Activated CD8-positive, alpha-beta memory T cell treated with anti-CD3 and anti-CD28 coated beads for 4 hours (primary cell): ENCODE measurements around the gene PPM1A.

Experiments used
- DNase-seq, 2 donors: peaks; one replicate each; pipeline ENCODE4 v3.0.0-alpha.2; 2020; ENCODE audit warnings: low read depth in 2 of 2

The PPM1A gene

DNA sequence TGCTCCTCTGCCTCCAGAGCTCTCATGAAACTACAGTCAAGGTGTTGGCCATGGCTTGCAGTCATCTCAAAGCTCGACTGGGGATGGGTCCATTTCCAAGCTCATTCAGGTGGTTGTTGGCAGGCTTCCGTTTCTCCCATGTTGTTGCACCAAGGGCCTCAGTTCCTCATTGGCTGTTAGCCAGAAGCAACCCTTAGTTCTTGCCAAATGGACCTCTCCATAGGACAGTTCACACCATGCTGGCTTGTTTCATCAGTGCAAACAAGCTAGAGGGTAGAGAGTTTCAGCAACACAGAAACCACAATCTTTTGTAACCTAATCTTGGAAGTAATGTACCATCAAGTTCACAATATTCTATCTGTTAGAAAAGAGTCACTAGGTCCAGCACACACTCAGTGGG, 22.7 kb upstream of the PPM1A start:
- DNase-seq = no peak

GRCh38 chr14:60227291-60227690, 21.7 kb upstream of the PPM1A start:
- no peak for DNase-seq

DNA sequence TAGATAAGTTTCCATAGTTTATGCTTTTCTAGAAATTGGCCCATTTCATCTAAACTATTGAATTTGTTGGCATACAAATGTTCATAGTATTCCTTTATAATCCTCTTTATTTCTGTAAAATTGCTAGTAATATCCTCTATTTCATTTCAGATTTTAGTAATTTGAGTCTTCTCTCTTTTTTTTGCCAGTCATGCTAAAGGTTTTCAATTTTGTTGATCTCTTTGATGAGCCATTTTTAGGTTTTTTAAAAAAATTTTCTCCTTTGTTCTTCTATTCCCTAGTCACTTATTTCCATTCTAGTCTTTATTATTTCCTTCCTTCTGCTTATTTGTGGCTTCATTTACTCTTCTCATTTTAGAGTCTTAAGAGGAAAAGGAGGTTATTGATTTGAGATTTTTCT, 19.4 kb upstream of the PPM1A start:
- DNase-seq = no peak

GRCh38 chr14:60232185-60232584, 16.8 kb upstream of the PPM1A start:
- no peak for DNase-seq

GRCh38 chr14:60233251-60233650, 15.8 kb upstream of the PPM1A start:
- DNase-seq = no peak

DNA sequence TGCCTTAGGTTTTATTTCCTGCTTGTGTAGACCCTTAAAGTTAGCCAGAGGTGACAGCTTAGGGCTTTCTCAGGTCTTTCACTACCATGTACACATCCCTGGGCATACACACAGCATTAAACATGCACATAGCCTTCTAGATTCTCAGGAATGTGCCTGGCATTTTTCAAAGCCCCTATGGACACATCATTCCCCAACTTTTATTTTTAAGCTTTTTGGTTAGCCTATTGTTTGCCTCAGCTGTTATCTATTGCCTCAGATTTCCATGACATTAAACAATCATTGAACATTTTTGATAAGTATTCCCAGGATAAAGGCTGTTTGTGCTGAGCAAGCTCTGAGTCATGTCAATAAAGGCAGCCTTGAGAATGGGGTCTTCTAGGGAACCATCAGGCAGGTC, 15.1 kb upstream of the PPM1A start:
- DNase-seq = no peak

DNA sequence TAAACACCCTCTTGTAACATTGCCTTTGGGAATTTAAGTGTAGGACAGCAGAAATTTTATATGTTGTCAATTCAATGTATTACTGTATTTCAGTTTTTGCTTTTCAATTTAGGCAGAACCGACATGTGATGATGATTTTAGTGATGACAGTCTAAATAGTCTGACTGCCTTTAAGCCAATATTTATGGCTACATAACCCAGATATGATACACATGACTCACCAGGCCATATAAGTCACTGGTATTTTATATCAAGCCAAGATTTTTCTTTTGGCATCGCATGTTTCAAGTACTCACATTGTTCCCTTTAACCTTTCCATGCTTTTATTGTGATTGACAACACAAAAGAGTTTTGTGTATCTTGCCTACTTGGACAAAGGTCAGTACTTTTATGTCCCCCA, 13.6 kb upstream of the PPM1A start:
- DNase-seq = no peak

DNA sequence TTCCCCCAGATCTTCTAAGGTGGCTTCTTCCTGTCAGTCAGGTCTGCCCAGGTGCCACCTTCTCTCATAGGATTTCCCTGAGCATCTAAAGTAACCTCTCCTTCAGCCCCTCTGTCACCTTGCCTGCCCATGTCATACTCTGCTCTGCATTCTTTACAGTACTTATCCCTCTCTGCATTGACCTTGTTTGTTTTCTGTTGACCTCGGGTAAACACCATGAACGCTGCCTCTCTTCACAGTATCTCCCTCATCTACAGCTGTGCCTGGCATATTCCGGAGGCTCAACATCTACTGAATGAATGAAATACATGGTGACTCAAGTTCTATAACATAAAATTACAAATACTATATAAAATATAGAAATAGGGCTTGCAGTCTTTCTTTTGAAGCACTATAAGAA, 10.1 kb upstream of the PPM1A start:
- no peak for DNase-seq

DNA sequence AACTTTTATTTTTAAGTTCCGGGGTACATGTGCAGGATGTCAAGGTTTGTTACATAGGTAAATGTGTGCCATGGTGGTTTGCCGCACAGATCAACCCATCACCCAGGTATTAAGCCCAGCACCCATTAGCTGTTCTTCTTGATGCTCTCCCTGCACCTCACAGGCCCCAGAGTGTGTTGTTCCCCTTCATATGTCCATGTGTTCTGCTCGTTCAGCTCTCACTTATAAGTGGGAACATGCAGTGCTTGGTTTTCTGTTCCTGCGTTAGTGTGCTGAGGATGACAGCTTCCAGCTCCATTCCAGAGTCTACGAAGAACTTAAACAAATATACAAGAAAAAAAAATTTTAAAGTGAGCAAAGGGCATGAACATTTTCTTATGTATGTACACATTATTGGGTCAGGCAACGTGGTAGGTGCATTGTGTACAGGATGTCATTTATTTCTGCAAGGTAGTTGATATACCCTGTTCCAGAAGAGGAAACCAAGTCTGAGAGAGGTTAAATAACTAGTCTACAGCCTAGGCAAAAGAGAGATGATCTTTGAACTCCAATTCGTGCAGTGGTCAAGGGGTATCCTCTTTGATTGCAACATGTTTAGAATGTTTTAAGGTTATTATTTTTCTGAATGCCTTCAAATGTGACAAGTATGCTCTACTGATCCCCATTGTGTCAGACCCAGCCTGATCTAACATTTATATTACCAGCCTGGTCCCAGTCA, 8.7 kb upstream of the PPM1A start:
- DNase-seq = no peak

- DNase-seq = no peak
Measured at GRCh38 chr14:60241091-60241490, 7.9 kb upstream of the PPM1A start.

DNA sequence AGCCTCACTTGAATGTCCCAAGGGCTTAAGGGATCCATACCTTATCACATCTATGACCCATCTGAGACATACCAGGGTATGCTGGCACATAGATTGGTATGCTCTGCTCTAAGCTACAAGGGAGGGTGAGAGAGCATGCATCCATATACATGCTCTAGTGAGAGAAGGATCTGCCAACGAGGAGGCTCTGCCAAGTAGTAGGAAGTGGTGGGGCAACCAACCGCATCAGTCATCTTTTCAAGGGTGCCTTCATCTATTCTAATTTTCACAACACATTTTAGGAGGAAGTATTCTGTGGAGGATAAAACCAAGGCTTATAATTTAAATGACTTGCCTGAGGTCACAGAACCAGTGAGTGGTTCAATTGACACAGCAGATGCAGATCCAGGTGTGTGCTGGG, 6.6 kb upstream of the PPM1A start:
- no peak for DNase-seq

DNA sequence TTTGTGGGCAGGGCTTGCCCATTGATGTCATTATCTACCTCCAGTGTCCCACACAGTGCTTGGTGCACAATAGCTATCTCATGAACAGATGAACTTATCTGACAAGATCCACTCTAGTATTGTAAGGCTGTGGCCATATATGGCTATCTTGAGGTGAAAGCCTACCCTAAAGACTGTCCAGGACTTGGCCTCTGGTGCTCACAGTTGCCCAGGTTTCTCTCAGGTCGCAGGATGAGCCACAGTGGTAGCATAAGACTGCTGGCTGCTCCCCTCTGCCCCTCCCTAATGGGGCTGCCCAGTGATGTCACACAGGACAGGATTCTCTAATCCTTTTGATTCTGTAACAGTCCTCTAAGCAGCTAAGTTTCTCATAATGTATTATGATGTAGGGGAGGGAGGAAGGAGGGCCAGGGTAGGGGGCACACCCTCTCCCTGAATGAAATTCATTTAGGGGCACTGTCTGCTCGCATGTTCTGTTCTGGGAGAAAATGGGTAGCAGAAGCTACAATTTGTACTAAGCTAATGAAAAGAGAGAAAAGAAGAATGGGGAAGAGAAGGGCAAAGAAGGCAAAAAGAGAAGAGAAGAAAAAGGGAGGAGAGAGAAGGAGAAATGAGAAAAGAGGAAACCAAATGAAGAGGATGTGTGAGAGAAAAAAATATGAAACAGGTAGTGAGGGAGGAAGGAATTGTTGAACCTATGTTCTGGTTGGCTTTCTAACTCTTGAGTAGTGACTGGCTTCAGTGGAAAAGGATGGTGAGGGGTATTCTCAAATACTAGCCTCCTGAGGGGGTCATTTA, 3.4 kb upstream of the PPM1A start:
- no peak for DNase-seq

GRCh38 chr14:60247994-60248696, 876 bp upstream of the PPM1A start:
- DNase-seq = peak; percentile 57 to 75

- peak; percentile 24 to 36 for DNase-seq
Measured at GRCh38 chr14:60249321-60250256, 568 bp downstream of the PPM1A start.

DNA sequence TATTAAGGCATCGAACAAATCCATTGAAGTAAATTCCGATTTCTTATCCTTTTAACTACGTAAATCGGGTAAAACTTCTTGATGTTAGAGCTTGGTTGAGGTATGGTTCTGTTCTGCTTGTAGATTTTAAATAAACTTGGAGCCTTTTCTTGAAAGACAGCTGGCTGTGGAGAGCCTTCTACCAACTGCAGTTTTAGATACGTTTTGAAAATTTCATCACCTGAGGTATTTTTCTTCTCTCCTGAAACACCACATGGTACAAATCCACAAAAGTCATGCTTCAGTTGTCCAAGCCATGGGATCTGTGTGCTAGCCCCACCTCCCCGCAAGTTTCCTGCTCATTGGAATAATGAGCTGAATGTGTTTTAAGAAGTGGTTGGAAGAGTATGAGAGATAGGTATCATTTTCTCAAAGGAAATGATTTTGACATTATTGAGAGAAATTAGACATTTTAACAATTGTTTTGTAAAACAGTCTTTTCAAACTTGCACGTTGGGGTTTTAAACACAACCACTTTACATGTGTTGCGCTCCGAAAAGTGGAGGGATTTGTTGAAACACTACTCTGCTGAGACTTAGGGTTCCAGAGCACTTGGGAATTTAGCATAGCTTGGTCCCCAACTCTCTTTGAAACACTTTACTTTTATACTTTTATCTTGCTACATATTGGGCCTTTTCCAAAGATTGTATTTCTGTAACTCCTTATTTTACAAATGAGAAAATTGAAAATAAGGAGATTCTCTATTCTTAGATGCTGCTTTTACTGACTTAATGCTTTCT, 1.4 kb downstream of the PPM1A start:
- no peak for DNase-seq

- DNase-seq = no peak
Measured at GRCh38 chr14:60251877-60252276, 2.9 kb downstream of the PPM1A start.

- no peak for DNase-seq
Measured at GRCh38 chr14:60252630-60253029, 3.6 kb downstream of the PPM1A start.

GRCh38 chr14:60253649-60254048, 4.6 kb downstream of the PPM1A start:
- no peak for DNase-seq

DNA sequence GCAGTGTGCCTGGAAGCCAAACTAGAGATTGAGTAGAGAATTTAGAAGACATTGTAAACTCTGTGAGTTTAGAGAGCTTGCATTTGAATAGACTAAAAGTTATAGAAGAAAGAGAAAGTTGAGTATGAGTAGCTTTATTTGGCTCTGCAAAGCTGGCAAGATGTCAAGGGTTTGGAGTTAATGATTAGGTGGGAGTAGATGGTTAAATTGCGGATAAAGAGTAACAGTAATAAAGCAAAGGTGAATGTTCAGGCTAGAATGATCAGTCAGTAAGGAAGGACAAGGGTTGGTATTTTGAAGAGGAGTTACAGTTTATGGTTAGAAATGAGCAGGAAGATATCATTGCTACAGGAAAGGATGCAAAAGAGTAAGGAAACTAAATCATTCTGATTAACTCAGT, 5.2 kb downstream of the PPM1A start:
- no peak for DNase-seq

DNA sequence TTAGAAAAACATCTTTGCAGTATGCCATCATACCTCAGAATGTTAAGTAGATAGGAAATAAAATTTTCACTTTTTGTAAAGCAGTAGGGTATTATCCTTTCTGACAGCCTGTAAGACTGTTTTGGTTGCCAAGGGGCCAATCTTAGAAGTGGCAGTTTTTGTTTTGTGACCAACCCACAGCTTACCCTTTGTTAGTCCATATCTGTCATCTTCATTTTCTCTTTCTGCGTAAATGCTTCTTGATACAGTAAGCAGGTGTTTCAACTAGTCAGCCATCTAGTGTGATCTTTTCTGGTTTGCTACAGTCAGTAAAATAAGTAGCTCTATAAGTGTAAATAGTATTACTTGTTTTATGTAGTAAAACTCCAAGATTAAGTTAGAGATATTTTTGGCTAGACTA, 8.8 kb downstream of the PPM1A start:
- DNase-seq = no peak

DNA sequence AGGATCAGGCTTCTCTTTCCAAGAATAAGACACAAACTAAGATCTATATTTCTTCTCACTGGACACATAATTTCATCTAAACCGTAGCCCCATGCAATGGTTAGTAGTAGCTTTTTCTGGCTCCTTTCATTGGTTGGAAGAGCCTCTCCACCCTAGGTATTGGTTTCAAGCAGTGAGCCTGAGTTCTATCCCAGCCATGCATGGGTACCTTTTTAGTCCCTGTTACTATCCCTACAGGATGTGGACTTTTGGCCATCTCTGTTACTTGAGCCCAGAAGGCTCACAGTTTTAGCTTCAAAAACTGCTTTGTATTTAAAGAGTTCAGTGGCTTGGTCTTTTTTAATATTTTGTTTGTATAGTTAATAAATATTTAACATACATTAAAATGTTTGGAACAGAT, 16.1 kb downstream of the PPM1A start:
- no peak for DNase-seq
